Uterus (tissue), 2 donors: ENCODE results near the gene RMI2.

ENCODE experiments used
- CTCF ChIP-seq, 4 experiments: fragments of 200-600 bp in 2 of 4; fragments of 450-650 bp in 2 of 4; sonication (generic) in 2 of 4; IDR thresholded peaks; one replicate each; pipeline ENCODE4 v1.5.1; 2016 to 2019; ENCODE audit warnings: antibody characterized with exemption in 4 of 4, mild to moderate bottlenecking in 2 of 4, moderate library complexity in 1 of 4
- POLR2A ChIP-seq, 2 donors: fragments of 450-650 bp; IDR thresholded peaks; one replicate each; pipeline ENCODE4 v1.6.1; 2016; ENCODE audit warnings: antibody characterized with exemption in 2 of 2, mild to moderate bottlenecking in 1 of 2, moderate library complexity in 1 of 2

GRCh38 chr16:11379420-11379819 is 34.2 kb downstream of the RMI2 start:
- TF ChIP-seq CTCF (IDR thresholded peaks at IDR 0.05) (no peak), POLR2A (IDR thresholded peaks at IDR 0.05) (no peak)
